ENCODE measurements around the gene FLVCR2.

DNA sequence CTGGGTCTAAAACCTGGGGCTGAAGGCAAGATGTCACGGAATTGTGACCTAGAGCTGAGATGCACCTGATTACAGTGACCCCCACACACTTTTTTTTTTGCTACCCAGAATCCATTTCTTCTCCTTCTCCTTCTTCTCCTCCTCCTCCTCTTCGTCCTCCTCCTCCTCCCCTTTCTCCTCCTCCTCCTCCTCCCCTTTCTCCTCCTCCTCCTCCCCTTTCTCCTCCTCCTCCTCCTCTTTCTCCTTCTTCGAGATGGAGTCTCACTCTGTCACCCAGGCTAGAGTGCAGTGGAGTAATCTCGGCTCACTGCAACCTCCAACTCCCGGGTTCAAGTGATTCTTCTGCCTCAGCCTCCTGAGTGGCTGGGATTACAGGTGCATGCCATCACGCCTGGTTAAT, 19.4 kb upstream of the FLVCR2 start:
- TF ChIP-seq, protein P1, sequence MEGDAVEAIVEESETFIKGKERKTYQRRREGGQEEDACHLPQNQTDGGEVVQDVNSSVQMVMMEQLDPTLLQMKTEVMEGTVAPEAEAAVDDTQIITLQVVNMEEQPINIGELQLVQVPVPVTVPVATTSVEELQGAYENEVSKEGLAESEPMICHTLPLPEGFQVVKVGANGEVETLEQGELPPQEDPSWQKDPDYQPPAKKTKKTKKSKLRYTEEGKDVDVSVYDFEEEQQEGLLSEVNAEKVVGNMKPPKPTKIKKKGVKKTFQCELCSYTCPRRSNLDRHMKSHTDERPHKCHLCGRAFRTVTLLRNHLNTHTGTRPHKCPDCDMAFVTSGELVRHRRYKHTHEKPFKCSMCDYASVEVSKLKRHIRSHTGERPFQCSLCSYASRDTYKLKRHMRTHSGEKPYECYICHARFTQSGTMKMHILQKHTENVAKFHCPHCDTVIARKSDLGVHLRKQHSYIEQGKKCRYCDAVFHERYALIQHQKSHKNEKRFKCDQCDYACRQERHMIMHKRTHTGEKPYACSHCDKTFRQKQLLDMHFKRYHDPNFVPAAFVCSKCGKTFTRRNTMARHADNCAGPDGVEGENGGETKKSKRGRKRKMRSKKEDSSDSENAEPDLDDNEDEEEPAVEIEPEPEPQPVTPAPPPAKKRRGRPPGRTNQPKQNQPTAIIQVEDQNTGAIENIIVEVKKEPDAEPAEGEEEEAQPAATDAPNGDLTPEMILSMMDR (tag by site-specific recombination; IDR thresholded peaks at IDR 0.05) = no peak
- TF ChIP-seq ZSCAN30 (tag by site-specific recombination; IDR thresholded peaks at IDR 0.05) = no peak
- TF ChIP-seq, protein P2, sequence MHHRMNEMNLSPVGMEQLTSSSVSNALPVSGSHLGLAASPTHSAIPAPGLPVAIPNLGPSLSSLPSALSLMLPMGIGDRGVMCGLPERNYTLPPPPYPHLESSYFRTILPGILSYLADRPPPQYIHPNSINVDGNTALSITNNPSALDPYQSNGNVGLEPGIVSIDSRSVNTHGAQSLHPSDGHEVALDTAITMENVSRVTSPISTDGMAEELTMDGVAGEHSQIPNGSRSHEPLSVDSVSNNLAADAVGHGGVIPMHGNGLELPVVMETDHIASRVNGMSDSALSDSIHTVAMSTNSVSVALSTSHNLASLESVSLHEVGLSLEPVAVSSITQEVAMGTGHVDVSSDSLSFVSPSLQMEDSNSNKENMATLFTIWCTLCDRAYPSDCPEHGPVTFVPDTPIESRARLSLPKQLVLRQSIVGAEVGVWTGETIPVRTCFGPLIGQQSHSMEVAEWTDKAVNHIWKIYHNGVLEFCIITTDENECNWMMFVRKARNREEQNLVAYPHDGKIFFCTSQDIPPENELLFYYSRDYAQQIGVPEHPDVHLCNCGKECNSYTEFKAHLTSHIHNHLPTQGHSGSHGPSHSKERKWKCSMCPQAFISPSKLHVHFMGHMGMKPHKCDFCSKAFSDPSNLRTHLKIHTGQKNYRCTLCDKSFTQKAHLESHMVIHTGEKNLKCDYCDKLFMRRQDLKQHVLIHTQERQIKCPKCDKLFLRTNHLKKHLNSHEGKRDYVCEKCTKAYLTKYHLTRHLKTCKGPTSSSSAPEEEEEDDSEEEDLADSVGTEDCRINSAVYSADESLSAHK (tag by site-specific recombination; IDR thresholded peaks at IDR 0.05) = no peak
- no peak for TF ChIP-seq ZNF426 (tag by site-specific recombination; IDR thresholded peaks at IDR 0.05)
- TF ChIP-seq MYNN (tag by site-specific recombination; IDR thresholded peaks at IDR 0.05; ENCODE audit: borderline replicate concordance) = no peak
- TF ChIP-seq, protein P3, sequence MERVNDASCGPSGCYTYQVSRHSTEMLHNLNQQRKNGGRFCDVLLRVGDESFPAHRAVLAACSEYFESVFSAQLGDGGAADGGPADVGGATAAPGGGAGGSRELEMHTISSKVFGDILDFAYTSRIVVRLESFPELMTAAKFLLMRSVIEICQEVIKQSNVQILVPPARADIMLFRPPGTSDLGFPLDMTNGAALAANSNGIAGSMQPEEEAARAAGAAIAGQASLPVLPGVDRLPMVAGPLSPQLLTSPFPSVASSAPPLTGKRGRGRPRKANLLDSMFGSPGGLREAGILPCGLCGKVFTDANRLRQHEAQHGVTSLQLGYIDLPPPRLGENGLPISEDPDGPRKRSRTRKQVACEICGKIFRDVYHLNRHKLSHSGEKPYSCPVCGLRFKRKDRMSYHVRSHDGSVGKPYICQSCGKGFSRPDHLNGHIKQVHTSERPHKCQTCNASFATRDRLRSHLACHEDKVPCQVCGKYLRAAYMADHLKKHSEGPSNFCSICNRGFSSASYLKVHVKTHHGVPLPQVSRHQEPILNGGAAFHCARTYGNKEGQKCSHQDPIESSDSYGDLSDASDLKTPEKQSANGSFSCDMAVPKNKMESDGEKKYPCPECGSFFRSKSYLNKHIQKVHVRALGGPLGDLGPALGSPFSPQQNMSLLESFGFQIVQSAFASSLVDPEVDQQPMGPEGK (tag by site-specific recombination; IDR thresholded peaks at IDR 0.05) = no peak

All from HEK293 (cell line).